OCI-LY3 (cell line): ENCODE measurements around the gene NAT10.

ENCODE experiments used
- EZH2phosphoT487 ChIP-seq: fragments of 200-600 bp; shearing (Covaris generic); IDR thresholded peaks from 2 replicates; pipeline ENCODE4 v1.6.1; 2018; ENCODE audit warnings: antibody characterized with exemption, mixed run types, low read depth
- TF ChIP-seq, protein P1 (sequence below): fragments of 200-600, 300-600 bp; sonication (generic); IDR thresholded peaks from 2 replicates; pipeline ENCODE4 v1.5.1; 2014; ENCODE audit warnings: antibody characterized with exemption, low read length, low read depth

DNA sequence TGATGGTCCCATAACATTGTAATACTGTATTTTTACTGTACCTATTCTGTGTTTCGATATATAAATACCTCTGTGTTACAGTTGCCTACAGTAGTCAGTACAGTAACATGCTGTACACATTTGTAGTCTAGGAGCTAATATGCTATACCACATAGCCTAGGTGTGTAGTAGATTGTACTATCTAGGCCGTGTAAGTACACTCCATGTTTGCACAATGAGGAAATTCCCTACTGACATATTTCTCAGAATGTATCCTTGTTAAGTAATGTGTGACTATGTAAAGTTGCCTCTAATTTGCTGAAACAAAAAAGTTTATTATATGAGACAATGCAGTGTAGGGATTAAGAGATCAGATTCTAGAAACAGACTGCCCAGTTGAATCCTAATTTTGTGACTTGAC lies 32.6 kb upstream of the NAT10 start:
- TF ChIP-seq, protein P1, sequence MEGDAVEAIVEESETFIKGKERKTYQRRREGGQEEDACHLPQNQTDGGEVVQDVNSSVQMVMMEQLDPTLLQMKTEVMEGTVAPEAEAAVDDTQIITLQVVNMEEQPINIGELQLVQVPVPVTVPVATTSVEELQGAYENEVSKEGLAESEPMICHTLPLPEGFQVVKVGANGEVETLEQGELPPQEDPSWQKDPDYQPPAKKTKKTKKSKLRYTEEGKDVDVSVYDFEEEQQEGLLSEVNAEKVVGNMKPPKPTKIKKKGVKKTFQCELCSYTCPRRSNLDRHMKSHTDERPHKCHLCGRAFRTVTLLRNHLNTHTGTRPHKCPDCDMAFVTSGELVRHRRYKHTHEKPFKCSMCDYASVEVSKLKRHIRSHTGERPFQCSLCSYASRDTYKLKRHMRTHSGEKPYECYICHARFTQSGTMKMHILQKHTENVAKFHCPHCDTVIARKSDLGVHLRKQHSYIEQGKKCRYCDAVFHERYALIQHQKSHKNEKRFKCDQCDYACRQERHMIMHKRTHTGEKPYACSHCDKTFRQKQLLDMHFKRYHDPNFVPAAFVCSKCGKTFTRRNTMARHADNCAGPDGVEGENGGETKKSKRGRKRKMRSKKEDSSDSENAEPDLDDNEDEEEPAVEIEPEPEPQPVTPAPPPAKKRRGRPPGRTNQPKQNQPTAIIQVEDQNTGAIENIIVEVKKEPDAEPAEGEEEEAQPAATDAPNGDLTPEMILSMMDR, result no peak
- TF ChIP-seq EZH2phosphoT487, result no peak
